ENCODE data around the gene AHSP.
"Not testable (repeated sequence)": the region's sequence is repeated elsewhere in the genome, so short reads cannot be mapped to it uniquely, and the experiment has no call there.

AHSP gene, protein sequence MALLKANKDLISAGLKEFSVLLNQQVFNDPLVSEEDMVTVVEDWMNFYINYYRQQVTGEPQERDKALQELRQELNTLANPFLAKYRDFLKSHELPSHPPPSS

DNA sequence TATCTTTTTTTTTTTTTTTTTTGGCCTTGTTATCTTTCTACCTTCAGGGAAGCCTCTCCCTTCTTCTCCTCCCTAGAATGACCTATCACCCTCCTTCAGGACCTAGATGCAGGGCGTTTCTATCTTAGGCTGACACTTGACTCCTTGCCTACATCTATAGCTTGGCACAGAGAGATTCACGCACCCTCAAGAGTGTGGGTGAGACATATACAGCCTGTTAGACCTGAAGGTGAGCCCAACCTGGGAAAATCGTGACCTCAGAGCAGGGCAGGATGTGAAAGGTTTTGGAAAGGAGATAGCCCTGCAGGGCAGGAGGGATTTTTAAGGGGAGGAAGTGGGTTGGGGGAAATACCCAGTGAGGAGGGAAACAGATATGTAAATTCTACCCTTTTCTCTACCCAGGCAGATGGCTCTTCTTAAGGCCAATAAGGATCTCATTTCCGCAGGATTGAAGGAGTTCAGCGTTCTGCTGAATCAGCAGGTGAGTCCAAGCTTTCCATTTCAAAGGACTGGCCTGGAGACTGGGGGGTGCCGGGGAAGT, at the start of gene AHSP:
AHSP (plus strand) TSS at position 167 of the 541 bp plus-strand sequence; CDS start at position 407, 240 bp downstream.
- no peak for DNase-seq (ENCODE audit: low read depth)

DNA sequence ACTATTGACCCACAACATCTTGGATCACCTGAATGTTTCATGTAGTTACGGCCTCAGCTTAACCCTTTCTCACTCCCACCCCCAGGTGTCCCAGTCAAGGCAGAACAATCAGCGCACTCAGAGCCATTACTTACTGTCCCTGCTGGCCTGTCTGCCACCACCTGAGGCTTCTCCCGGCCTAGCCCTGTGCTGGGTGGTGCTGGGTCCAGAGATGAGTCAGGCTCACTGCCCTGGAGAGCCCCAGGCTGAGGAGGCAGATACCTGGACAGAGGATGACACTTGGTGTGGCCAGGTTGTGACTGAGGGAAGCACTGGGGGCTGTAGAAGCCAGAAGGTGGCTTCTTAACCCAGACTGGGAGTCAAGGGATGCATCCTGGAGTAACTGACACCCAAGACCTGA, 48.7 kb upstream of the AHSP start:
- DNase-seq (ENCODE audit: low read depth), result no peak

DNA sequence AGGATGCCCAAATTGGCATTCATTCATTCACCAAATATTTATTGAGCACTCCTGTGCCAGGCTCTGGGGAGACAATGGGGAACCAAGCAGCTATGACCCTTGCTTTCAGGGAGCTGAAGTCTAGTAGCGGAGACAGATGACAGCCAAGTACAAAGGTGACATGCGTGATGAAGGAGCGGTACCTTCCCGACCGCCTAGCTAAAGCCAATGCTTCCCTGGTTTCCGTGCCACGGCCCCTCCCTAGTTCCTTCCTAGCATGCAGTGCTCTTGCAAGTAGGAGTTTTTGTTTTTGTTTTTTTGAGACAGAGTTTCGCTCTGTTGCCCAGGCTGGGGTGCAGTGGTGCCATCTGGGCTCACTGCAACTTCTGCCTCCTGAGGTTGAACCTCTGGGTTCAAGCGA, 47.9 kb upstream of the AHSP start:
- no peak for DNase-seq (ENCODE audit: low read depth)

DNA sequence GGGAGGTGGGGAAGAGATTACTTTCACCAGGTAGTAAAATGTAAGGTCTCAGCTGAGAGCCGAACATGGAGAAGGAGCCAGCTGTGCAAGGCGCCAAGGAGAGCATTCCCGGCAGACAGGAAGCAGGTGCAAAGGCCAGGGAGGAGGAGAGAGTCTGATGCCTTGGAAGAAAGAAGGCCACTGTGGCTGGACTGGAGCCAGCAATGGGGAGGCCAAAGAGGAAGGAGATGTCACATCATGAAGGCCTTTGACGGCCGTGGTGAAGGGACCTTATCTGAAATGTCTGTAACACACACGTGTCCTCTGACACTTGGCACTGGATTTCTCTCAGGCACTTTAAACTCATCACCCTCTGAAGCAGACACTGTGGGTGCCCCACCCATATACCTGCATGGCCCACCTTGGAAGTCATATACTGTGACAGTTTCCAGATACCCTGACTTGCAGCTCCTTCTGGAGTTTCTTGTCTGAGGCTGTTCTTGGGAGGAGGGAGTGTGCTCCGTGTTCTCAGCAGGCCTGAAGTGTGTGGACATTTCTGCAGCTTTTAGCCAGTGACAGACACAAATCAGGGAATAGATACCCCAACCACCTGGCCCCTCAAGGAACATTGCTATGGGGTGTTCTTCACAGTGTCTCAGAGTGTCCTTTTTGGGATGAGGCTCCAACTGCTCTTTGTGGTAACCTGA, 46.7 kb upstream of the AHSP start:
- no peak for DNase-seq (ENCODE audit: low read depth)

- no peak for DNase-seq (ENCODE audit: low read depth)
These were observed 44.6 kb upstream of the AHSP start, which contains the start of gene SLC5A2 for GRCh38 chr16:31483081-31483480. Gene SLC5A2 (plus strand): TSS chr16:31483123. CDS start chr16:31483137, 14 bp downstream.

DNA sequence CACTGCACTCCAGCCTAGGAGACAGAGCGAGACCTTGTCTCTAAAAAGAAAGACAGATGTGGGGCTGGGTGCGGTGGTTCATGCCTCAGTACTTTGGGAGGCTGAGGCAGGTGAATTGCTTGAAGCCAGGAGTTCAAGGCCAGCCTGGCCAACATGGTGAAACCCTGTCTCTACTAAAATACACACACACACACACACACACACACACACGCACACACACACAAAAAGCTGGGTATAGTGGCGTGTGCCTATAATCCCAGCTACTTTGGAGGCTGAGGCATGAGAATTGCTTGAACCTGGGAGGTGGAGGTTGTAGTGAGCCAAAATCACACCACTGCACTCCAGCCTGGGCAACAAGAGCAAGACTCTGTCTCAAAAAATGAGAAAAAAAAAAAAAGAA, 43.7 kb upstream of the AHSP start:
- DNase-seq (ENCODE audit: low read depth), result not testable (repeated sequence)

DNA sequence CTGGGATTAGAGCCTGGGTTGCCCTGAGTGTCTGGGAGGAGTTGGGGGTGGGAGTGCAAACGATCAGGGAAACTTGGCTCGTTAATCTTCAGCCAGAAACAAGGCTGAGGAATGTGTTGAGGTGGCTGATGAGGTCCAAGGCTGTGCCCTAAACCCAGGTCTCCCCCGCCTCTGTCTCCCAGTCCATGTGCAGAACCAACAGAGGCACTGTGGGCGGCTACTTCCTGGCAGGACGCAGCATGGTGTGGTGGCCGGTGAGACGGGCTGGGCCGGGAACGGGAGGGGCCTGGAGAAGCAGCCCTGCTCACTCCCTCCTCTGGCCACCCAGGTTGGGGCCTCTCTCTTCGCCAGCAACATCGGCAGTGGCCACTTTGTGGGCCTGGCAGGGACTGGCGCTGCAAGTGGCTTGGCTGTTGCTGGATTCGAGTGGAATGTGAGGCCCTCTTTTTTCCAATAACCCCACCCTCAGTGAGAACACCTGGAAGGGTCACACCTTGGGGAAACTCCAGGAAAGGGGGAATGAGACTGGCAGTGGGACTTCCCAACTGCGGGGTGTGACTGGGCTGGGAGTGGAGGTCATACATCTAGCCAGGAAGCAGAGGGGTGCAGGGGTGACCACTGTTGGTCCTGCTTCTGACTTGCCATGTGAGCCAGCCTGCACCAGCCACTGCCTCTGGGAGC, 43.1 kb upstream of the AHSP start:
- DNase-seq (ENCODE audit: low read depth), result no peak

DNA sequence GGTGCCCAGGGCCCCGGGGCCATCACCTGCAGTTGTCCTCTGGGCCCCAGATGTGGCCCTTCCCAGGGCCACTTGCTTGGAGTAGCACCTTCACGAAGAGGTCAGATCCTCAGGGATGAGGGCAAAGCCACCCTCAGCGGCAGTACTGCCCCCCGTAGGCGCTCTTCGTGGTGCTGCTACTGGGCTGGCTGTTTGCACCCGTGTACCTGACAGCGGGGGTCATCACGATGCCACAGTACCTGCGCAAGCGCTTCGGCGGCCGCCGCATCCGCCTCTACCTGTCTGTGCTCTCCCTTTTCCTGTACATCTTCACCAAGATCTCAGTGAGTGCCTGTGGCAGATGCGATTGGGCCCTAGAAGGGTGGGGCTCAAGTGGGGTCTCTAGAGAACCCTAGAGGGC, 42.1 kb upstream of the AHSP start:
- DNase-seq (ENCODE audit: low read depth), result no peak

GRCh38 chr16:31486045-31486444, 41.7 kb upstream of the AHSP start:
- no peak for DNase-seq (ENCODE audit: low read depth)

- DNase-seq (ENCODE audit: low read depth), result no peak
These were observed 40.5 kb upstream of the AHSP start for GRCh38 chr16:31487071-31487719.

- peak; percentile 78 for DNase-seq (ENCODE audit: low read depth)
These were observed 39.8 kb upstream of the AHSP start for GRCh38 chr16:31487720-31488467.

DNA sequence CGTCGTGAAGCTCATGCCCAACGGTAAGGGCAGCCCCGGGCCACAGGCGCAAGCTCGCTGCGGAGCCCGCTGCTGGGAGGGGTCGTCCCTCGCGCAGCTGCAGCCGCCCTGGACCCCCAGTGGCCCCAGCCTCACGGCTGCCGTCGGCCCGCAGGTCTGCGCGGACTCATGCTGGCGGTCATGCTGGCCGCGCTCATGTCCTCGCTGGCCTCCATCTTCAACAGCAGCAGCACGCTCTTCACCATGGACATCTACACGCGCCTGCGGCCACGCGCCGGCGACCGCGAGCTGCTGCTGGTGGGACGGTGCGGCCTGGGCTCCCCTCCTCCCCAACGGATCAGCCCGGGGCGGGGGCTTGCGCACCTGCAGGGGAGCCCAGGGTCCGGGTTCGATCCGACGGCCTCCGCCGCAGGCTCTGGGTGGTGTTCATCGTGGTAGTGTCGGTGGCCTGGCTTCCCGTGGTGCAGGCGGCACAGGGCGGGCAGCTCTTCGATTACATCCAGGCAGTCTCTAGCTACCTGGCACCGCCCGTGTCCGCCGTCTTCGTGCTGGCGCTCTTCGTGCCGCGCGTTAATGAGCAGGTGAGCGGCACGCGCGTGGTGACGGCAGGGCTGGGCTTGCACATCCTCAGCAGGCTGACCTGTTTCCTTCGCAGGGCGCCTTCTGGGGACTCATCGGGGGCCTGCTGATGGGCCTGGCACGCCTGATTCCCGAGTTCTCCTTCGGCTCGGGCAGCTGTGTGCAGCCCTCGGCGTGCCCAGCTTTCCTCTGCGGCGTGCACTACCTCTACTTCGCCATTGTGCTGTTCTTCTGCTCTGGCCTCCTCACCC, 39.0 kb upstream of the AHSP start:
- DNase-seq (ENCODE audit: low read depth), result no peak

DNA sequence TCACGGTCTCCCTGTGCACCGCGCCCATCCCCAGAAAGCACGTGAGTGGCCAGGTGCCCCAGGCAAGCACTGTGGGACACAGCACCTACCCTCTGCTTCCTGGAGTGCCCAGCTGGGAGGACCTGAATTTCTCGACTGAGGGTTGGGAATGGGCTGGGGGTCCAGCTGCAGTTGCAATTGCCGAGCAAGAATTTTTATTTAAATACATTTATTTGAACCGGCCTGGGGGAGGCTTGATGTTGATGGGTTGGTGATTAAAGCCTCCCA, 38.5 kb upstream of the AHSP start:
- no peak for DNase-seq (ENCODE audit: low read depth)

- no peak for DNase-seq (ENCODE audit: low read depth)
These were observed 37.8 kb upstream of the AHSP start for GRCh38 chr16:31489616-31490584.

DNA sequence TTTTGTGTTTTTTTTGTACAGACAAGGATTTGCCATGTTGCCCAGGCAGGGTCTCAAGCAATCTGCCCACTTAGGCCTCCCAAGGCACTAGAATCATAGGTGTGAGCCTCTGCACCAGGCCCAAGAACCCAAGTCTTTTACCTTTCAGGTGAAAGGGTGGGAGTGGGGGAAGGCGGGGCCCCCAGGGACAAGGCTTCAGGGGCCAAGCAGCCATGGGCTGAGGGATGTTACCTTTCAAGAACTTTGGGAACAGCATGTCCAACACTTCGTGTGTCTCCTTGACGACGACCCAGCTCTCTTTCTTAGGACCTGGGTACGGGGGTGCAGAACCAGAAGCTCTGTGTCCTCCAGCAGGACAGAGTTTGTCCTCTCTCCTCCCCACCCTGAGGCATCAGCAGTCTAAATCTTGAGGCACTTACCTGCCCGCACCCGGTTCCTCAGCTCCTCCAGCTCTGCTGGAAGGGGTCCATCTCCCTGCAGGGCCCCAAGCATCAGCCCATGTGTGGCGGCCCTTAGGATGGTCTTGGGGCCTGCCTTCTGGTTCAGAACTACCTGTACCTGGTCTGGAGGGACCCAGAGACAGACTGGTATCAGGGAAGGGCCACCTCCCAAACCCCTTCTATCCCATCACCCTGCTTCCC, 35.8 kb upstream of the AHSP start:
- no peak for DNase-seq (ENCODE audit: low read depth)

DNA sequence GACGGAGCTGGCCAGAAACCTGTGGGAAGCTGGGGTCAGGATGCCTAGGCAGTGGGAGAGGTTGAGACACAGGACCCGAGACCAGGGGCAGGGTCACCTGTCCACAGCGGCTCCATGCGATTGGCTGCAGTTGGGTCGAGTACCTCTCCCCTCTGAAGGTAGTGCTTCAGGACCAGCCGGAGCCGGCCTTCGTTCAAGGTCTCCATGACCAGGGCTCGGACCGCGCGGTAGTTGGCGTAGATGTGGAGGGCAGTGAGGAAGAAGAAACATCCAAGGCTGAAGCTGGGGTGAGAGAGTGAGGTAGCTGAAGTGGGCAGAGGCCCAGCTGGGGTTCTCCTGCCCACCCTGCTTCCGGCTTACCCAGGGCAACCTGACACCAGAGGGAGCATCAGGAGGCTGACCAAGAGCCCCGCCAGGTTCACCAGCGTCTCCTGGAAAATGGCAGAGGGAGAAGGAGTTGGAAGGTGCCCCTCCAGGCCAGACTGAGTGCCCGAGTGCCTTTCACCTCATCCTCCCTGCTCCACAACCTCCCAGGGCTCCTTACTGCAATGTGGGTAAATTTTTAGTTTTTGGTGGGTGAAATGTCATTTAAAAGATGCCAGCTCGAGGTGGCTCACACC, 34.1 kb upstream of the AHSP start:
- no peak for DNase-seq (ENCODE audit: low read depth)

- no peak for DNase-seq (ENCODE audit: low read depth)
These were observed 31.0 kb upstream of the AHSP start for GRCh38 chr16:31496670-31497069.

DNA sequence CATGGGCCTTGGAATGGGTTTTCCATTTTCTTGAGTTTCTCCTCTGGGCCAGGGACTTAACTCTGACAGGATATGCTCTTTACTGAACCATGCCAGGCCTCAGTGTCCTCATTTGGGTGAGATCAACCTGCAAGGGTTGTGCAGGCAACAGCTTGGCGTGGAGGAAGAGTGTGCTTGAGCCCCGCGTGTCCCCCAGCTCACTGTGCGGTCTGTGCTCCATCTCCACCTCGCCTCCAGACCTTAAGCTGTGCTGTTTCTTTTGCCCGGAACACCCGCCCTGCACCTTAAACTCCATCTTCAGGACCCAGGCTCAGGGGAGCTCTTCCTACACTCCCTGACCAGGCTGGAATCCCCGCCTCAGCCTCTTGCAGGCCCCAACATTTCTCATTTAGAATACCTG, 29.2 kb upstream of the AHSP start:
- DNase-seq (ENCODE audit: low read depth), result no peak

DNA sequence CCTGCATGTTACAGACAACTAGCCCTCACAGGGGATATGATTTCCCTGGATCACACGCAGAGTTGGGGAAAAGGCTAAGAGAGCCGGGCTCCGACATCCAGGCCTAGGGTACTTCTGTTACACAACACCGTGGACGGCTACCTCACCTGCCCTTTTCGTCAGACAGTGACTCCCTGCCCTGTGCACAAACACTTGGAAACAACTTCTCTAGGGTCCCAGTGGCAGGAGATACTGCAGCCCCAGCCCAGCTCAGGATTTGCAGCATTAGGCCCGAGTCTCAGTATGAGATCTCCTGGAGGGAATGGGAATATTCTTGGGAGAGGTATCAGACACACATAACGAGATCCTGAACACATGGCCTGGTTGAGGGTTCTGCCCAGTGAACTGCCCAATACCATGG, 27.8 kb upstream of the AHSP start:
- DNase-seq (ENCODE audit: low read depth), result no peak
